Measurements from ENCODE around the gene NMNAT2.

GRCh38 chr1:183435497-183435896 is 17.3 kb upstream of the NMNAT2 start:
- TF ChIP-seq POLR2A (IDR thresholded peaks at IDR 0.05; ENCODE audit: low read depth, low read length) (no peak), POLR2AphosphoS5 (IDR thresholded peaks at IDR 0.05; ENCODE audit: insufficient read depth, low read depth, low read length) (no peak), CTCF (IDR thresholded peaks at IDR 0.05; ENCODE audit: extremely low read depth in 1 of 2, insufficient read depth in 1 of 2, low read depth in 1 of 2, low read length in 2 of 2) (no peak), JUN (IDR thresholded peaks at IDR 0.05; ENCODE audit: borderline replicate concordance, insufficient read depth, insufficient read length, low read depth) (no peak), EZH2 (IDR thresholded peaks at IDR 0.05; ENCODE audit: borderline replicate concordance, low read depth, low read length, severe bottlenecking) (no peak), GATA2 (IDR thresholded peaks at IDR 0.05; ENCODE audit: insufficient read depth, insufficient read length, low read depth, low read length) (no peak)
